Inflammatory macrophage treated with lipopolysaccharide for 1 hour (primary cell): ENCODE data around the gene SNTB2.

Source experiments
- DNase-seq, 2 donors: peaks; one replicate each; pipeline ENCODE4 v3.0.0-alpha.2; 2020 to 2022

The SNTB2 gene

GRCh38 chr16:69349536-69349935, 162.6 kb downstream of the SNTB2 start:
- DNase-seq: no peak

- DNase-seq: no peak
Measured at GRCh38 chr16:69350536-69351133, 163.7 kb downstream of the SNTB2 start.

- DNase-seq: no peak
Measured at GRCh38 chr16:69351309-69352027, 164.5 kb downstream of the SNTB2 start, which contains the start of gene TMED6. Gene TMED6, minus strand, starts transcription at chr16:69351786. Its CDS starts 33 bp downstream, at chr16:69351753.
